HFFc6 (cell line): Measurements from ENCODE around the gene LRP2. TPM values are rescaled to one million over a fixed set of nuclear protein-coding genes. Genes with fewer than 3 reads are reported as not detected.

Source experiments
- DNase-seq: peaks from one replicate; pipeline ENCODE4 v3.0.0-alpha.2; 2018
- H3K27ac Mint-ChIP-seq: 2 replicates; pipeline ENCODE4 v1.8.0; 2020; ENCODE audit warnings: mild to moderate bottlenecking, mixed read lengths
- H3K27me3 Mint-ChIP-seq: 2 replicates; pipeline ENCODE4 v1.8.0; 2021; ENCODE audit warnings: mild to moderate bottlenecking, moderate library complexity, mixed read lengths; ENCODE audit not compliant: insufficient read depth
- H3K36me3 Mint-ChIP-seq: 2 replicates; pipeline ENCODE4 v1.8.0; 2021; ENCODE audit warnings: low read depth, mixed read lengths
- H3K4me1 Mint-ChIP-seq: 2 replicates; pipeline ENCODE4 v1.8.0; 2020; ENCODE audit warnings: low read depth, mixed read lengths
- H3K4me3 Mint-ChIP-seq: 2 replicates; pipeline ENCODE4 v1.8.0; 2020; ENCODE audit warnings: mild to moderate bottlenecking, moderate library complexity, mixed read lengths
- H3K9me3 Mint-ChIP-seq: 2 replicates; pipeline ENCODE4 v1.8.0; 2020; ENCODE audit warnings: mild to moderate bottlenecking, mixed read lengths
- total RNA-seq, 6 experiments: library from RNA; stranded (reverse); fragmentation: NEBNext Ultra II Directional; extraction: Animal tissue kit (Norgen Biotek cat#: 25700); gene quantifications; 2 replicates in 1 of 6; 3 replicates in 5 of 6; pipeline ENCODE4 v1.2.3, GENCODE V29; 2021
- TF ChIP-seq, protein P1 (sequence below): fragments of 200-600 bp; sonication (generic); IDR thresholded peaks from 2 replicates; pipeline ENCODE4 v1.5.0; 2021; ENCODE audit warnings: antibody characterized with exemption, mild to moderate bottlenecking

The LRP2 gene
- total RNA-seq, 6 experiments from 2014 or later, result not detected

- TF ChIP-seq, protein P1, sequence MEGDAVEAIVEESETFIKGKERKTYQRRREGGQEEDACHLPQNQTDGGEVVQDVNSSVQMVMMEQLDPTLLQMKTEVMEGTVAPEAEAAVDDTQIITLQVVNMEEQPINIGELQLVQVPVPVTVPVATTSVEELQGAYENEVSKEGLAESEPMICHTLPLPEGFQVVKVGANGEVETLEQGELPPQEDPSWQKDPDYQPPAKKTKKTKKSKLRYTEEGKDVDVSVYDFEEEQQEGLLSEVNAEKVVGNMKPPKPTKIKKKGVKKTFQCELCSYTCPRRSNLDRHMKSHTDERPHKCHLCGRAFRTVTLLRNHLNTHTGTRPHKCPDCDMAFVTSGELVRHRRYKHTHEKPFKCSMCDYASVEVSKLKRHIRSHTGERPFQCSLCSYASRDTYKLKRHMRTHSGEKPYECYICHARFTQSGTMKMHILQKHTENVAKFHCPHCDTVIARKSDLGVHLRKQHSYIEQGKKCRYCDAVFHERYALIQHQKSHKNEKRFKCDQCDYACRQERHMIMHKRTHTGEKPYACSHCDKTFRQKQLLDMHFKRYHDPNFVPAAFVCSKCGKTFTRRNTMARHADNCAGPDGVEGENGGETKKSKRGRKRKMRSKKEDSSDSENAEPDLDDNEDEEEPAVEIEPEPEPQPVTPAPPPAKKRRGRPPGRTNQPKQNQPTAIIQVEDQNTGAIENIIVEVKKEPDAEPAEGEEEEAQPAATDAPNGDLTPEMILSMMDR, result no peak
- peaks cover 39% of the 10 kb centered on the region for H3K9me3 Mint-ChIP-seq
- no peak overlapping the region for H3K4me3 Mint-ChIP-seq
- H3K4me1 Mint-ChIP-seq, result no peaks in the 10 kb centered on the region
- H3K36me3 Mint-ChIP-seq, result no peaks in the 10 kb centered on the region
- H3K27ac Mint-ChIP-seq, result no peak overlapping the region
- no peak for DNase-seq
- H3K27me3 Mint-ChIP-seq, result no peaks in the 10 kb centered on the region; the same call in 1 of the 2 replicates
These were observed 154.3 kb downstream of the LRP2 start for GRCh38 chr2:169208026-169208425.

DNA sequence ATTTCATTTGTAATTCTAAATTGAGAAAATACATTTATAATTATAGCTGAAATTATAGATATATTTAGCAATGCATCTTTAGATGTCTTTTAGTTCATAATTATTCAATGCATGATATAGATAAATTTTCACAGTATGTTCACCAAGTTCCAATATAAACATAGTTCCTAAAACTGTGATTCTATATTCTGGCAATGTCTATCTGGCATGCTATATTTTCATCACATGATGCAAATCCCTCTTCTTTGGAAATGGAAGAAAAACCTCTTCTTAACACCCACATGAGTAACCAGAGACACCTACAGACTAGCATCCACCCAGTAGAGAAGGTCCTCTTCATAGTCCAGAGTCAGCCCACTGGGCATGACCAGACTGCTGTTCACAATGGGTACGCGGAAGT, 157.2 kb downstream of the LRP2 start:
- TF ChIP-seq, protein P1, result no peak
- H3K27me3 Mint-ChIP-seq, result no peaks in the 10 kb centered on the region; the same call in 1 of the 2 replicates
- H3K9me3 Mint-ChIP-seq, result peaks cover 46% of the 10 kb centered on the region
- H3K27ac Mint-ChIP-seq, result no peak overlapping the region
- H3K36me3 Mint-ChIP-seq, result no peaks in the 10 kb centered on the region
- H3K4me1 Mint-ChIP-seq, result no peaks in the 10 kb centered on the region
- H3K4me3 Mint-ChIP-seq, result no peak overlapping the region
- DNase-seq, result no peak

DNA sequence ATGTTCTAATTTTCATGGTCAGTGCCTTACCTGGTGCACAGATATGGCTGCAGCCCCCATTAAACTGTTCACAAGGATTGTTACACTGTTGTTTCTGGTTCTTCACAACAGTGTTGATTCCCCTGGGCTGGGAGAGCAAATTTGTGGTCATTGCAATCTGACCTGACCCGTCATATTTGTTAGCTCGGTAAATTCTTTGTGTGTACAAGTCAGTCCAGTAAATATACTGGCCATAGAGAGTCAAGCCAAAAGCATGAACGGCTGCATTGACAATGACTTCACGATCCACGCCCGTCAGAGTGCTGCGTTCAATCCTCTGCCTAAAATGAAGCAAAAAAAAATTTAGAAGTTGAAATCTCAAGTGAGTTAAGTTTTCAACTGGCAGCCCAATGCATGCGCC, 158.4 kb downstream of the LRP2 start:
- no peak for DNase-seq
- H3K36me3 Mint-ChIP-seq, result no peaks in the 10 kb centered on the region
- peaks cover 45% of the 10 kb centered on the region for H3K9me3 Mint-ChIP-seq
- TF ChIP-seq, protein P1, result no peak
- H3K4me3 Mint-ChIP-seq, result no peak overlapping the region
- no peak overlapping the region for H3K27ac Mint-ChIP-seq
- no peaks in the 10 kb centered on the region; the same call in 1 of the 2 replicates for H3K27me3 Mint-ChIP-seq
- no peaks in the 10 kb centered on the region for H3K4me1 Mint-ChIP-seq

DNA sequence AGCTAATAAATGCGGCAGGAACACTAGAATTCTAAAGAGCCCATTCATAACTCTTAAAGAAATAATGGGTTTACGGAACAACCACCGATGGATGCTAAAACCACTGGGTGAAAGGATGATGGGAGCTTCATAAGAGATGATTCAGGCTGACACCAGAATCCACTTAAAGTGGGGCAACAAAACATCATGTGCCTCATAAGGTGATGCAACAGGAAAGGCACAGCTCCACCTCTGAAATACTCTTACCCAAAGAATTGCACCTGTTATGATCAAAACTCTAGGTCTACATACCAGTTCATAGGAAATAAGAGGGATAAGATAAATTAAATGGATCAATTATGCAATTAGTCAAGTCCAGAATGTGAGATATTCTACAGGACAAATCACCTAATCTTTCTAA, 161.6 kb downstream of the LRP2 start:
- Mint-ChIP-seq H3K36me3 (no peaks in the 10 kb centered on the region), H3K27me3 (no peaks in the 10 kb centered on the region; the same call in 1 of the 2 replicates), H3K27ac (no peak overlapping the region), H3K9me3 (peaks cover 40% of the 10 kb centered on the region), H3K4me3 (no peak overlapping the region), H3K4me1 (no peaks in the 10 kb centered on the region)
- TF ChIP-seq, protein P1, result no peak
- DNase-seq, result no peak

DNA sequence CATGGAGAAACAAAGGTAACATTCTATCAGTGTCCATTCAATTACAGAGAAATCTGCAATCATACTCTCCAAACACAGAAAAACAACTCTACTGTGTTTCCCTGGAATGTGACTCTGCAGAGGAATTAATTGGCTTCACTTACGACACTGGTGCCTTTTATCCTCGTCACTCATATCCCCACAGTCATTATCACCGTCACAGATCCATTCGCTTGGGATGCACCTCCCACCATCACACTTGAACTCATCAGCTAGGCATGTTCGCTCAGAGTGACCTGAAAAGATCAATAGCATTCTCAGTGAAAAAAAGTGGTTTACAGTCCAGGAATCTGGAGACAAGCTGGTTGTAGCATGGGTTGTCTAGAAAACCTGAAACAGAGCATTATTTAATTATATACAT, 168.7 kb downstream of the LRP2 start:
- Mint-ChIP-seq H3K4me3 (no peak overlapping the region), H3K9me3 (peaks cover 24% of the 10 kb centered on the region), H3K4me1 (no peaks in the 10 kb centered on the region), H3K36me3 (no peaks in the 10 kb centered on the region), H3K27me3 (no peaks in the 10 kb centered on the region), H3K27ac (no peak overlapping the region)
- DNase-seq, result no peak
- TF ChIP-seq, protein P1, result no peak
